H9 (cell line): ENCODE results near the gene TNS2. TPM values are rescaled to one million over a fixed set of nuclear protein-coding genes. Genes with fewer than 3 reads are reported as not detected.

Experiments
- DNase-seq: peaks from one replicate; pipeline ENCODE4 v3.0.0-alpha.2; 2017
- H2AFZ ChIP-seq: one replicate; pipeline ENCODE4 v1.6.1; 2013; ENCODE audit warnings: mild to moderate bottlenecking, low read length, control low read depth, moderate library complexity
- H2AK5ac ChIP-seq: 2 replicates; pipeline ENCODE4 v1.6.1; 2013; ENCODE audit warnings: low read length, control low read depth, mixed read lengths; ENCODE audit not compliant: insufficient read length
- H2BK120ac ChIP-seq: one replicate; pipeline ENCODE4 v1.6.1; 2013; ENCODE audit warnings: low read depth, mild to moderate bottlenecking, low read length, control low read depth, inconsistent platforms; ENCODE audit not compliant: poor library complexity, severe bottlenecking
- H2BK12ac ChIP-seq: 2 replicates; pipeline ENCODE4 v1.6.1; 2013; ENCODE audit warnings: low read length, control low read depth, mixed read lengths, low read depth; ENCODE audit not compliant: insufficient read length
- H2BK15ac ChIP-seq: 2 replicates; pipeline ENCODE4 v1.6.1; 2013; ENCODE audit warnings: low read depth, low read length, control low read depth
- H2BK20ac ChIP-seq: one replicate; pipeline ENCODE4 v1.6.1; 2013; ENCODE audit warnings: low read depth, mild to moderate bottlenecking, low read length, control low read depth, inconsistent platforms; ENCODE audit not compliant: poor library complexity, severe bottlenecking
- H2BK5ac ChIP-seq: 2 replicates; pipeline ENCODE4 v1.6.1; 2013; ENCODE audit warnings: low read length, control low read depth, mixed read lengths; ENCODE audit not compliant: insufficient read length
- H3K14ac ChIP-seq: 2 replicates; pipeline ENCODE4 v1.6.1; 2013; ENCODE audit warnings: low read length, control low read depth; ENCODE audit not compliant: insufficient read depth
- H3K18ac ChIP-seq: 2 replicates; pipeline ENCODE4 v1.6.1; 2013; ENCODE audit warnings: low read depth, mild to moderate bottlenecking, mixed read lengths, low read length, control low read depth; ENCODE audit not compliant: insufficient read length
- H3K23ac ChIP-seq: 2 replicates; pipeline ENCODE4 v1.6.1; 2013; ENCODE audit warnings: low read length, control low read depth, mixed read lengths, low read depth; ENCODE audit not compliant: insufficient read length
- H3K23me2 ChIP-seq: 2 replicates; pipeline ENCODE4 v1.6.1; 2013; ENCODE audit warnings: low read depth, mild to moderate bottlenecking, mixed read lengths, low read length, control low read depth; ENCODE audit not compliant: insufficient read length, poor library complexity, severe bottlenecking
- H3K27ac ChIP-seq: 2 replicates; pipeline ENCODE4 v1.5.1; 2013; ENCODE audit warnings: low read length, control low read depth, mixed read lengths, low read depth; ENCODE audit not compliant: insufficient read length
- H3K27me3 ChIP-seq: 2 replicates; pipeline ENCODE4 v1.6.1; 2013; ENCODE audit warnings: low read length, control low read depth, inconsistent platforms; ENCODE audit not compliant: insufficient read depth
- H3K4ac ChIP-seq: 2 replicates; pipeline ENCODE4 v1.6.1; 2013; ENCODE audit warnings: low read depth, mild to moderate bottlenecking, control low read depth, inconsistent platforms, low read length, moderate library complexity
- H3K4me1 ChIP-seq: 2 replicates; pipeline ENCODE4 v1.6.1; 2013; ENCODE audit warnings: low read length, control low read depth, inconsistent platforms; ENCODE audit not compliant: insufficient read depth
- H3K4me2 ChIP-seq: 2 replicates; pipeline ENCODE4 v1.6.1; 2013; ENCODE audit warnings: low read length, control low read depth, mixed read lengths; ENCODE audit not compliant: insufficient read length, insufficient read depth
- H3K56ac ChIP-seq: 2 replicates; pipeline ENCODE4 v1.6.1; 2013; ENCODE audit warnings: low read depth, mild to moderate bottlenecking, mixed read lengths, low read length, control low read depth; ENCODE audit not compliant: insufficient read length
- H3K79me1 ChIP-seq: 2 replicates; pipeline ENCODE4 v1.6.1; 2013; ENCODE audit warnings: low read depth, mild to moderate bottlenecking, moderate library complexity, low read length, control low read depth, inconsistent platforms; ENCODE audit not compliant: insufficient read depth, poor library complexity, severe bottlenecking
- H3K79me2 ChIP-seq: 2 replicates; pipeline ENCODE4 v1.6.1; 2013; ENCODE audit warnings: low read length, control low read depth, inconsistent platforms; ENCODE audit not compliant: insufficient read depth
- H3K9ac ChIP-seq: 2 replicates; pipeline ENCODE4 v1.6.1; 2013; ENCODE audit warnings: low read length, control low read depth, mixed read lengths; ENCODE audit not compliant: insufficient read length; ENCODE audit errors: extremely low read depth
- H3K9me3 ChIP-seq: one replicate; pipeline ENCODE4 v1.6.1; 2013; ENCODE audit warnings: low read depth, low read length, inconsistent platforms; ENCODE audit not compliant: control insufficient read depth
- H3T11ph ChIP-seq: one replicate; pipeline ENCODE4 v1.6.1; 2013; ENCODE audit warnings: mild to moderate bottlenecking, low read length, control low read depth, inconsistent platforms
- H4K20me1 ChIP-seq: one replicate; pipeline ENCODE4 v1.6.1; 2013; ENCODE audit not compliant: control insufficient read depth, insufficient read length, insufficient read depth
- H4K5ac ChIP-seq: 2 replicates; pipeline ENCODE4 v1.6.1; 2013; ENCODE audit warnings: low read depth, mild to moderate bottlenecking, mixed read lengths, low read length, control low read depth; ENCODE audit not compliant: insufficient read length
- H4K8ac ChIP-seq: replicated peaks from 2 replicates; pipeline ENCODE4 v1.6.1; 2013; ENCODE audit warnings: low read length, control low read depth, mixed read lengths, low read depth; ENCODE audit not compliant: insufficient read length
- H4K91ac ChIP-seq: 2 replicates; pipeline ENCODE4 v1.6.1; 2013; ENCODE audit warnings: low read depth, mild to moderate bottlenecking, moderate library complexity, mixed read lengths, low read length, control low read depth; ENCODE audit not compliant: insufficient read length
- H3K27ac Mint-ChIP-seq, 3 experiments: 2 replicates in 2 of 3; 3 replicates in 1 of 3; pipeline ENCODE4 v1.8.0; 2020 to 2021; ENCODE audit warnings: mixed read lengths in 3 of 3, mild to moderate bottlenecking in 1 of 3, moderate library complexity in 1 of 3
- H3K27me3 Mint-ChIP-seq: 2 replicates; pipeline ENCODE4 v1.8.0; 2021; ENCODE audit warnings: low read depth, mild to moderate bottlenecking, moderate library complexity, mixed read lengths
- H3K36me3 Mint-ChIP-seq, 3 experiments: 2 replicates in 2 of 3; 3 replicates in 1 of 3; pipeline ENCODE4 v1.8.0; 2020 to 2021; ENCODE audit warnings: low read depth in 3 of 3, mixed read lengths in 3 of 3; ENCODE audit not compliant: insufficient read depth in 1 of 3
- H3K4me1 Mint-ChIP-seq, 2 experiments: 2 replicates each; pipeline ENCODE4 v1.8.0; 2020; ENCODE audit warnings: mixed read lengths in 2 of 2
- H3K4me3 Mint-ChIP-seq, 2 experiments: 2 replicates in 1 of 2; 3 replicates in 1 of 2; pipeline ENCODE4 v1.8.0; 2020 to 2021; ENCODE audit warnings: mild to moderate bottlenecking in 2 of 2, mixed read lengths in 2 of 2, moderate library complexity in 1 of 2
- H3K9me3 Mint-ChIP-seq, 2 experiments: 2 replicates in 1 of 2; 3 replicates in 1 of 2; pipeline ENCODE4 v1.8.0; 2020; ENCODE audit warnings: mild to moderate bottlenecking in 2 of 2, mixed read lengths in 2 of 2, moderate library complexity in 1 of 2
- WGBS: extraction: QIAGEN DNeasy Blood & Tissue Kit; methylation state at CpG from one replicate; pipeline ENCODE4 v1.1.7; 2013; ENCODE audit warnings: missing lambda C conversion rate, low lambda C conversion rate, mixed read lengths; ENCODE audit not compliant: insufficient read length; ENCODE audit errors: extremely low coverage; 5-methylcytosine and 5-hydroxymethylcytosine counted together
- total RNA-seq: library from RNA; stranded (reverse); gene quantifications from 2 replicates; pipeline ENCODE4 v1.2.1, GENCODE V29; 2021
- TF ChIP-seq, protein P1 (sequence below): fragments of 200-600 bp; sonication (generic); conservative IDR thresholded peaks from 3 replicates; pipeline ENCODE4 v1.8.0; 2021; ENCODE audit warnings: antibody characterized with exemption, mild to moderate bottlenecking

Gene TNS2
- total RNA-seq, 1 experiment from 2014 or later = 4.5 TPM

DNA sequence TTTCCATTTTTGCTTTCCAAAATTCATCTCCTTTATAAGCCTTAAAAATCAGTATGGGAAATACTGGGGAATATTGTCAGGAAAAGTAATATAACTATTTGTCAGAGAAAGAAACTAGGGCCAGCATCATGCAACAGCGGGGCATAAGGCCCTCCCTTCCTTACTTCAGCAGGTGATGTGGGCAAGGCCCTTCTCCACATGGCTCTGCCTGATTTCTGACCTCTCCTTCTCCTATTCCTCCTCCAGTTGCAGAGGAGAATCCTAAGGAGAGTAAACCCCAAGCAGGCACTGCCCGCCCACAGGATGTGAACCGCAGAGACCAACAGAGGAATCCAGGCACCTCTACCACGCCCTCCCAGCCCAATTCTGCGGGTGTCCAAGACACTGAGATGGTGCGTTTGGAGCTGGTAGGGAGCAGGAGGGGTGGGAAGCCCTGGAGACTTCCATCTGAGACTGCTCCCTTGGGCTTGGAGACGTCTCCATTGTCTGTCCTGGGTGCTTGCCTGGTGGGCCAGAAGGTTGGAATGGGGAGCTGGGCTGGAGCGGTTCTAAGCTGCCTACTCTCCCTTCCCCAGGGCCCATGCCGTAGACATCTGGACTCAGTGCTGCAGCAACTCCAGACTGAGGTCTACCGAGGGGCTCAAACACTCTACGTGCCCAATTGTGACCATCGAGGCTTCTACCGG lies 50.7 kb downstream of the TNS2 start:
- Histone ChIP-seq H4K20me1 (no peaks in the 10 kb centered on the region), H2BK5ac (no peak overlapping the region), H3K14ac (no peak overlapping the region), H2BK15ac (no peak overlapping the region), H3K4ac (no peak overlapping the region), H3K27me3 (no peaks in the 10 kb centered on the region; the same call in 1 of the 2 replicates), H3K18ac (no peak overlapping the region), H4K8ac (no peak overlapping the region), H3K4me2 (no peak overlapping the region), H3K23ac (no peak overlapping the region), H3T11ph (no peak overlapping the region), H3K27ac (no peak overlapping the region), H2BK120ac (no peak overlapping the region), H2BK20ac (no peak overlapping the region), H2BK12ac (no peak overlapping the region), H3K79me2 (no peaks in the 10 kb centered on the region), H4K91ac (no peak overlapping the region), H3K56ac (no peak overlapping the region), H2AK5ac (no peak overlapping the region), H4K5ac (no peak overlapping the region), H3K9ac (no peak overlapping the region), H3K9me3 (no peaks in the 10 kb centered on the region), H3K23me2 (peaks cover 24% of the 10 kb centered on the region), H3K79me1 (no peaks in the 10 kb centered on the region), H3K4me1 (peaks cover 6% of the 10 kb centered on the region; the same call in 1 of the 2 replicates), H2AFZ (no peak overlapping the region)
- H3K27me3 Mint-ChIP-seq = peaks cover 56% of the 10 kb centered on the region
- DNase-seq = no peak
- TF ChIP-seq, protein P1, sequence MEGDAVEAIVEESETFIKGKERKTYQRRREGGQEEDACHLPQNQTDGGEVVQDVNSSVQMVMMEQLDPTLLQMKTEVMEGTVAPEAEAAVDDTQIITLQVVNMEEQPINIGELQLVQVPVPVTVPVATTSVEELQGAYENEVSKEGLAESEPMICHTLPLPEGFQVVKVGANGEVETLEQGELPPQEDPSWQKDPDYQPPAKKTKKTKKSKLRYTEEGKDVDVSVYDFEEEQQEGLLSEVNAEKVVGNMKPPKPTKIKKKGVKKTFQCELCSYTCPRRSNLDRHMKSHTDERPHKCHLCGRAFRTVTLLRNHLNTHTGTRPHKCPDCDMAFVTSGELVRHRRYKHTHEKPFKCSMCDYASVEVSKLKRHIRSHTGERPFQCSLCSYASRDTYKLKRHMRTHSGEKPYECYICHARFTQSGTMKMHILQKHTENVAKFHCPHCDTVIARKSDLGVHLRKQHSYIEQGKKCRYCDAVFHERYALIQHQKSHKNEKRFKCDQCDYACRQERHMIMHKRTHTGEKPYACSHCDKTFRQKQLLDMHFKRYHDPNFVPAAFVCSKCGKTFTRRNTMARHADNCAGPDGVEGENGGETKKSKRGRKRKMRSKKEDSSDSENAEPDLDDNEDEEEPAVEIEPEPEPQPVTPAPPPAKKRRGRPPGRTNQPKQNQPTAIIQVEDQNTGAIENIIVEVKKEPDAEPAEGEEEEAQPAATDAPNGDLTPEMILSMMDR = no peak
- no peaks in the 10 kb centered on the region; a peak in 1 of 7 replicates for H3K36me3 Mint-ChIP-seq
- H3K9me3 Mint-ChIP-seq = no peaks in the 10 kb centered on the region
- H3K27ac Mint-ChIP-seq = peak overlapping the region in 1 of 3 experiments; percentile 50; a peak in 1 of 7 replicates
- H3K4me3 Mint-ChIP-seq = no peak overlapping the region
- peaks cover 27 to 35% of the 10 kb centered on the region in 2 experiments for H3K4me1 Mint-ChIP-seq
- no CpG with 5 or more reads among the region's 13 CpGs for WGBS
